Activated naive CD4-positive, alpha-beta T cell treated with anti-CD3 and anti-CD28 coated beads, Interleukin-2, amount 10 ng/mL, durations not matched to agents 7 days and 5 days (primary cell): ENCODE data around the gene ZNF266.
A peak's percentile ranks its signal among the peaks of the same experiment; 100 is the strongest.

ENCODE experiments used
- CTCF ChIA-PET: fragments of 350-600 bp; sonication (Branson Sonifier 250); formaldehyde crosslinking; loops from one replicate; lab custom pipeline; 2021; ENCODE audit warnings: antibody characterized with exemption; lab: Charles Lee
- DNase-seq: peaks from one replicate; pipeline ENCODE4 v3.0.0-alpha.2; 2020
- H3K27ac Mint-ChIP-seq: one replicate; pipeline ENCODE4 v1.8.0; 2021; ENCODE audit warnings: mild to moderate bottlenecking, moderate library complexity, mixed read lengths
- H3K27me3 Mint-ChIP-seq: one replicate; pipeline ENCODE4 v1.8.0; 2021; ENCODE audit warnings: mild to moderate bottlenecking, mixed read lengths
- H3K36me3 Mint-ChIP-seq: one replicate; pipeline ENCODE4 v1.8.0; 2021; ENCODE audit warnings: mixed read lengths
- H3K4me1 Mint-ChIP-seq: one replicate; pipeline ENCODE4 v1.8.0; 2021; ENCODE audit warnings: mixed read lengths
- H3K4me3 Mint-ChIP-seq: one replicate; pipeline ENCODE4 v1.8.0; 2021; ENCODE audit warnings: mild to moderate bottlenecking, moderate library complexity, mixed read lengths
- H3K9me3 Mint-ChIP-seq: one replicate; pipeline ENCODE4 v1.8.0; 2021; ENCODE audit warnings: mixed read lengths

Gene ZNF266

DNA sequence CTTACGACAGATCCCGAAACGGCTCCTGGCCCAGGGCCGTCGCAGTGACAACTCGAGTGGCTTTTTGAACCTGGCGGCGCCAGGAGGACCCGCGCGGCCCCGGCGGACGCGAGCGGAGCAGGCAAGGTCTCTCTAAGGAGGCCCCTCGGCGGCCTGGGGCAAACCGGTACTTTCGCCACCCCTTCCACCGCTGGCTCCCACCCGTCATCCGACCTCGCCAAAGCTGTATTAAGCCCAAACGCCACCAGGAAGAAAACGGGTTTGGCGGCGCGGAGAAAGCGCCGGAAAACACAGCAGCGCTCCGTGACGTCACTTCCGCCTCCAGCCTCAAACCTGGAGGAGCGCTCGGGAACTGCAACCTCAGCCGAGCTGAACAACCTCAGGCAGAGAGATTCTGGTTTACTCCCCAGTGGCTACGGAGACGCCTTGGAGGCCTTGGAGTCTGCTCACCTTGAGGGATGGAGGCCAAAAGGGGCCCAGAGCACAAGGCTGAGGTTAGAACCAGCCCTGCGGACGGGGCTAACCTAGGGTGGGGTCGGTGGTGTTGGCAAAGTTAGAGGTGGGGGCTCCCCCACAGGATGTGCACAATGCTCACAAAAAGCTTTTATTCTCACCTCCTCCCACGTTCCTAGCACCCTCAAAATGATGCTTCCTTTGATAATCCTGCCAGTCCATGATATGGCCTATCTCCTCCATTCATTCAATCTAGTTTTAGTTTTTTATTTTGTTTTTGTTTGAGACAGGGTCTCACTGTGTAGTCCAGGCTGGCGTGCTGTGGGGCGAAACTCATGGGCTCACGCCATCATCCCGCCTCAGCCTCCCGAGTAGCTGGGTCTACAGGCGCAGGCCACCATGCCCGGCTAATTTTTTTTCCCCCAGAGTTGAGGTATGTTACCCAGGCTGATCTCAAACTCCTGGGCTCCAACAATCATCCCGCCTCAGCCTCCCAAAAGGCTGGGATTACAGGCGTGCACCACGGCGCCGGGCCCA is at the start of gene ZNF266:
Gene ZNF266 (minus strand): TSS at position 295 of the 990 bp plus-strand sequence. CDS start 15,484 bp downstream, outside the sequence.
- Mint-ChIP-seq H3K27me3 (peaks cover 6% of the 10 kb centered on the region), H3K27ac (peak within 1 kb of the TSS; percentile 96), H3K4me3 (peak within 1 kb of the TSS; percentile 95), H3K9me3 (peaks cover 29% of the 10 kb centered on the region), H3K4me1 (peaks cover 35% of the 10 kb centered on the region), H3K36me3 (peaks cover 44% of the 10 kb centered on the region)
- CTCF ChIA-PET, result no interaction called here
- peak; percentile 96 for DNase-seq

- H3K4me1 Mint-ChIP-seq, result no peaks in the 10 kb centered on the region
- peaks cover 11% of the 10 kb centered on the region for H3K36me3 Mint-ChIP-seq
- DNase-seq, result no peak
- H3K27me3 Mint-ChIP-seq, result no peaks in the 10 kb centered on the region
- no peak overlapping the region for H3K4me3 Mint-ChIP-seq
- H3K27ac Mint-ChIP-seq, result no peak overlapping the region
- CTCF ChIA-PET, result no interaction called here
- H3K9me3 Mint-ChIP-seq, result peaks cover 62% of the 10 kb centered on the region
Observed at GRCh38 chr19:9485140-9485539, 49.8 kb upstream of the ZNF266 start.

- no peak for DNase-seq
- Mint-ChIP-seq H3K4me1 (no peaks in the 10 kb centered on the region), H3K27ac (no peak overlapping the region), H3K9me3 (peaks cover 50% of the 10 kb centered on the region), H3K36me3 (no peaks in the 10 kb centered on the region), H3K4me3 (no peak overlapping the region), H3K27me3 (no peaks in the 10 kb centered on the region)
- CTCF ChIA-PET, result interaction anchor here (0.7 kb wide), 1 partner anchor 341 kb away, joined by 3 read pairs; no protein-coding TSS in a partner anchor
Observed at GRCh38 chr19:9474975-9475374, 39.6 kb upstream of the ZNF266 start.

- DNase-seq, result no peak
- Mint-ChIP-seq H3K4me3 (no peak overlapping the region), H3K9me3 (peaks cover 64% of the 10 kb centered on the region), H3K4me1 (no peaks in the 10 kb centered on the region), H3K27ac (no peak overlapping the region), H3K36me3 (no peaks in the 10 kb centered on the region), H3K27me3 (no peaks in the 10 kb centered on the region)
- CTCF ChIA-PET, result no interaction called here
Observed at GRCh38 chr19:9467161-9467560, 31.8 kb upstream of the ZNF266 start.

DNA sequence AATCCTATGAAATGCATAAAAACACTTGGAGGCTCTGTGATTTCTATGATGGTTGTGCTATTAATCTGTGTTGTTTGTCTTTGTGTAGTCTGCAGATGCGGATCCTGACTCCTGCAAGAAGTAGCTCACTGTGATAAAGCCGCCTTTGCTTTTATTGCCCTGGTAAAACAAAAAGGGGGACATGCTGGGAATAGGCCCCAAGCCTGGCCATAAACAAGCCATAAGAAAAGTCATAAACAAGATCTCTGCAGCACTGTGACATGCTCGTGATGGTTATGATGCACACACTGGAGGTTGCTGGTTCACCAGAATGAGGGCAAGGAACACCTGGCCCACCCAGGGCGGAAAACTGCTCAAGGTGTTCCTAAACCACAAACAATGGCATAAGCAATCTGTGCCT is 26.6 kb upstream of the ZNF266 start:
- peaks cover 74% of the 10 kb centered on the region for H3K9me3 Mint-ChIP-seq
- H3K4me3 Mint-ChIP-seq, result no peak overlapping the region
- no peak overlapping the region for H3K27ac Mint-ChIP-seq
- H3K4me1 Mint-ChIP-seq, result no peaks in the 10 kb centered on the region
- no peaks in the 10 kb centered on the region for H3K36me3 Mint-ChIP-seq
- CTCF ChIA-PET, result no interaction called here
- DNase-seq, result no peak
- H3K27me3 Mint-ChIP-seq, result no peaks in the 10 kb centered on the region

DNA sequence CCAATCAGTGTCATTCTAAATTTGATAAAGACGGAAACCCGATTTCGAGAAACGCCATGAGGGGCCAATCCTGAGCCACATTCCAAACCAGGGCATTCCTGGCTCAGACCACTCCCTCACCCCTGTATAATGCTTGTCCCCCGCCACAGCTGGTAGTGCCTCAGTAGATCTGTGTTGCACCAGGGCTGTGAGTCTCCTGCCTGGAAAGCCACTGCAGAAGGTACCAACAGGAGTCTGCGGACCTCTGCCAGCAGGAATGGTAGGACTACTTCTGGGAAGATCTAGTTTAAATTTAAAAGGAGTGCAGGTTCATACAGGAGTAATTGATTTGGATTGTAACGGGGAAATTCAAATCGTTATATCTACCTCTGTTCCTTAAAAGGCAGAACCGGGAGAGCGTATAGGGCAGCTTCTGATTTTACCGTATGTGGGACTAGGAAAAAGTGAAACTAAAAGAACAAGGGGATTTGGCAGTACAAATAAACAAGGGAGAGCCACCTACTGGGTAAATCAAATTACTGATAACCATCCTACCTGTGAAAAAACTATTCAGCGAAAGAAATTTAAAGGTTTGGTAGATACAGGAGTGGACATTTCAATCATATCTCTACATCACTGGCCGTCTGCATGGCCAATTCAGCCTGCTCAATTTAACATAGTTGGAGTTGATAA is 20.8 kb upstream of the ZNF266 start:
- no peak overlapping the region for H3K4me3 Mint-ChIP-seq
- DNase-seq, result no peak
- peaks cover 76% of the 10 kb centered on the region for H3K9me3 Mint-ChIP-seq
- no peaks in the 10 kb centered on the region for H3K27me3 Mint-ChIP-seq
- H3K4me1 Mint-ChIP-seq, result no peaks in the 10 kb centered on the region
- CTCF ChIA-PET, result no interaction called here
- H3K27ac Mint-ChIP-seq, result peak overlapping the region; percentile 51
- no peaks in the 10 kb centered on the region for H3K36me3 Mint-ChIP-seq

DNA sequence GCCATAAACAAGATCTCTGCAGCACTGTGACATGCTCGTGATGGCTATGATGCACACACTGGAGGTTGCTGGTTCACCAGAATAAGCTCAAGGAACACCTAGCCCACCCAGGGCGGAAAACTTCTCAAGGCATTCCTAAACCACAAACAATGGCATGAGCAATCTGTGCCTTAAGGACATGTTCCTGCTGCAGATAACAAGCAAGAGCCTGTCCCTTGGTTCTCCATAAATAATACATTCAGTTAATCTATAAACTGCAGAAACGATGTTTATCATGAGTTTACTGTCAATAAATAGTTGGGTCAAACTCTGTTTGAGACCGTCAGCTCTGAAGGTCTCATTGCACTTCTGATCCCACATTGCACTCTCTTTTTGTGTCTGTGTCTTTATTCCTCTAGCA is 18.6 kb upstream of the ZNF266 start:
- CTCF ChIA-PET, result no interaction called here
- no peak for DNase-seq
- Mint-ChIP-seq H3K36me3 (peaks cover 2% of the 10 kb centered on the region), H3K4me1 (no peaks in the 10 kb centered on the region), H3K27ac (no peak overlapping the region), H3K4me3 (no peak overlapping the region), H3K27me3 (no peaks in the 10 kb centered on the region), H3K9me3 (peaks cover 70% of the 10 kb centered on the region)

DNA sequence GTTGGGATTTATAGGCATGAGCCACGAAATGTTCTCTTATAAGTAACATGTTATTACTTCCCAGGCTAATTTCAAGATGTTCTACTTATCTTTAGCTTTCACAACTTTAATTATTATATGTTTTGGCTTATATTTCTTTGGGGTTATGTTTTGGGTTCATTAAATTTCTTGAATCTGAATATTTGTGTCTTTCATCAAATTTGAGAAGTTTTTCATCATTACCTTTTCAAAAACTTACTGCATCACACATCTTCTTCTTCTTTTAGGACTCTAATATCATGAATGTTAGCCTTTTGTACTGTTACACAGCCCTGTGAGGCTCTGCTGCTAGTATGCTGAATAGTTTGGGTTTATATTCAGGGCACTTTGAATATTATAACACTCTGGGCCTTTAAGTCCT is 9.7 kb upstream of the ZNF266 start:
- CTCF ChIA-PET, result no interaction called here
- H3K36me3 Mint-ChIP-seq, result peaks cover 6% of the 10 kb centered on the region

GRCh38 chr19:9436358-9436757 is 985 bp upstream of the ZNF266 start:
- Mint-ChIP-seq H3K4me1 (peaks cover 35% of the 10 kb centered on the region), H3K4me3 (peak overlapping the region; percentile 95), H3K27me3 (peaks cover 6% of the 10 kb centered on the region)

More for the DNA sequence above, 9.7 kb upstream of the ZNF266 start:
- Mint-ChIP-seq H3K4me3 (no peak overlapping the region), H3K9me3 (peaks cover 50% of the 10 kb centered on the region), H3K27me3 (no peaks in the 10 kb centered on the region), H3K4me1 (no peaks in the 10 kb centered on the region), H3K27ac (no peak overlapping the region)
- DNase-seq, result no peak

GRCh38 chr19:9431475-9431874 is 3.9 kb downstream of the ZNF266 start:
- CTCF ChIA-PET, result no interaction called here
- Mint-ChIP-seq H3K36me3 (peaks cover 75% of the 10 kb centered on the region), H3K27ac (no peak overlapping the region), H3K27me3 (peaks cover 6% of the 10 kb centered on the region), H3K4me3 (no peak overlapping the region), H3K4me1 (peaks cover 32% of the 10 kb centered on the region), H3K9me3 (peaks cover 33% of the 10 kb centered on the region)
- DNase-seq, result peak; percentile 63

More at GRCh38 chr19:9436358-9436757, 985 bp upstream of the ZNF266 start:
- Mint-ChIP-seq H3K27ac (peak overlapping the region; percentile 96), H3K9me3 (peaks cover 27% of the 10 kb centered on the region), H3K36me3 (peaks cover 38% of the 10 kb centered on the region)
- no peak for DNase-seq
- CTCF ChIA-PET, result no interaction called here

GRCh38 chr19:9430444-9430843 is 4.9 kb downstream of the ZNF266 start:
- peaks cover 5% of the 10 kb centered on the region for H3K27me3 Mint-ChIP-seq
- CTCF ChIA-PET, result no interaction called here
- H3K36me3 Mint-ChIP-seq, result peaks cover 82% of the 10 kb centered on the region

GRCh38 chr19:9427941-9428340 is 7.4 kb downstream of the ZNF266 start:
- Mint-ChIP-seq H3K4me1 (peaks cover 2% of the 10 kb centered on the region), H3K36me3 (peaks cover 92% of the 10 kb centered on the region), H3K9me3 (peaks cover 37% of the 10 kb centered on the region), H3K4me3 (no peak overlapping the region), H3K27ac (no peak overlapping the region), H3K27me3 (no peaks in the 10 kb centered on the region)
- DNase-seq, result no peak
- CTCF ChIA-PET, result no interaction called here

More at GRCh38 chr19:9430444-9430843, 4.9 kb downstream of the ZNF266 start:
- peaks cover 21% of the 10 kb centered on the region for H3K4me1 Mint-ChIP-seq
- no peak overlapping the region for H3K27ac Mint-ChIP-seq
- no peak for DNase-seq
- H3K4me3 Mint-ChIP-seq, result no peak overlapping the region
- H3K9me3 Mint-ChIP-seq, result peaks cover 33% of the 10 kb centered on the region

- H3K4me1 Mint-ChIP-seq, result no peaks in the 10 kb centered on the region
- peaks cover 65% of the 10 kb centered on the region for H3K9me3 Mint-ChIP-seq
- CTCF ChIA-PET, result no interaction called here
- peaks cover 75% of the 10 kb centered on the region for H3K36me3 Mint-ChIP-seq
- no peak overlapping the region for H3K4me3 Mint-ChIP-seq
- no peak overlapping the region for H3K27ac Mint-ChIP-seq
- no peak for DNase-seq
- no peaks in the 10 kb centered on the region for H3K27me3 Mint-ChIP-seq
Observed at GRCh38 chr19:9413240-9413954, 22.0 kb downstream of the ZNF266 start.

DNA sequence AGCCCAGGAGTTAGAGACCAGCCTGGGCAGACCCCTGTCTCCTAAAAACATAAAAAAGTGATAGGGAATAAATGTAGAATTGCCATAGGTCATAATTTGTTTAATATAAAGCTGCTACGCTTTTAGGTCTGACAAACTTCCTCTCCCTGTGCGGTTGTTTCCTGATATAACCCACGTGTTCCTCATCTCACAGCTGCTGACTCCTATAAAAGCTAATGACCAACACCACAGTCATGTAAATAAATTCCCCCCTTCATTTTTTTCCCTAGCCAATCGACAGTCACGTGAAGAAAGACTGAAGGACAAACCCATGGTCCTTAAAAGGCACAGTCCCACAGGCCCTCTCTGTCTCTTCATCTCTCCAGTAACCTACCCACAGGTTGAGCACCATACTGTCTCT is 27.5 kb downstream of the ZNF266 start:
- CTCF ChIA-PET, result no interaction called here
- peaks cover 19% of the 10 kb centered on the region for H3K4me1 Mint-ChIP-seq
- DNase-seq, result no peak
- H3K27me3 Mint-ChIP-seq, result peaks cover 7% of the 10 kb centered on the region
- H3K36me3 Mint-ChIP-seq, result peaks cover 36% of the 10 kb centered on the region
- H3K27ac Mint-ChIP-seq, result peak overlapping the region; percentile 16
- H3K4me3 Mint-ChIP-seq, result peak overlapping the region; percentile 62
- peaks cover 63% of the 10 kb centered on the region for H3K9me3 Mint-ChIP-seq
